B cell (primary cell): ENCODE results near the gene MLNR.

Experiments used
- EZH2 ChIP-seq: IDR thresholded peaks from 2 replicates; pipeline ENCODE4 v1.6.1; 2012; ENCODE audit warnings: borderline replicate concordance, low read depth, mild to moderate bottlenecking, moderate library complexity, low read length; ENCODE audit not compliant: insufficient read depth, poor library complexity, severe bottlenecking
- TF ChIP-seq, protein P1 (sequence below): fragments of 200-600 bp; IDR thresholded peaks from one replicate; pipeline ENCODE4 v1.8.0; 2022; ENCODE audit warnings: antibody characterized with exemption, mild to moderate bottlenecking

DNA sequence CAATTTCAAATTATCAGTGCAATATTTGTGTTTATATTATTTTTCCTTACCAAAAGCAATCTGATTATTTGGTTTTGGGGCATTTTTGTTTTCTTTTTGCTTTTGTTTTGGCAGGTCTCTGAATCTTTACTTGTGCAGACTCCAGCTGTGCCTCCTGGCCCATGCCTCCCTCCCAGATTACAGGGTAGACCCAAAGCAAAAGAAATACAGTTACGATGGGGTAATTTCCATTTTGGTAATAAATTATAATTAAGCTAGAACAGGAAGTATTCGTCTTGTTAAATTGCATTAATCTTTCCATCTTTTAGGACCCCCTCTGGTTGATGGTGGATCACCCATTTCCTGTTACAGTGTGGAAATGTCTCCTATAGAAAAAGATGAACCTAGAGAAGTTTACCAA, 29.2 kb upstream of the MLNR start:
- TF ChIP-seq, protein P1, sequence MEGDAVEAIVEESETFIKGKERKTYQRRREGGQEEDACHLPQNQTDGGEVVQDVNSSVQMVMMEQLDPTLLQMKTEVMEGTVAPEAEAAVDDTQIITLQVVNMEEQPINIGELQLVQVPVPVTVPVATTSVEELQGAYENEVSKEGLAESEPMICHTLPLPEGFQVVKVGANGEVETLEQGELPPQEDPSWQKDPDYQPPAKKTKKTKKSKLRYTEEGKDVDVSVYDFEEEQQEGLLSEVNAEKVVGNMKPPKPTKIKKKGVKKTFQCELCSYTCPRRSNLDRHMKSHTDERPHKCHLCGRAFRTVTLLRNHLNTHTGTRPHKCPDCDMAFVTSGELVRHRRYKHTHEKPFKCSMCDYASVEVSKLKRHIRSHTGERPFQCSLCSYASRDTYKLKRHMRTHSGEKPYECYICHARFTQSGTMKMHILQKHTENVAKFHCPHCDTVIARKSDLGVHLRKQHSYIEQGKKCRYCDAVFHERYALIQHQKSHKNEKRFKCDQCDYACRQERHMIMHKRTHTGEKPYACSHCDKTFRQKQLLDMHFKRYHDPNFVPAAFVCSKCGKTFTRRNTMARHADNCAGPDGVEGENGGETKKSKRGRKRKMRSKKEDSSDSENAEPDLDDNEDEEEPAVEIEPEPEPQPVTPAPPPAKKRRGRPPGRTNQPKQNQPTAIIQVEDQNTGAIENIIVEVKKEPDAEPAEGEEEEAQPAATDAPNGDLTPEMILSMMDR: no peak
- TF ChIP-seq EZH2: no peak
